BJ (cell line): Measurements from ENCODE around the gene ETFB. TPM values are rescaled to one million over a fixed set of nuclear protein-coding genes. Genes with fewer than 3 reads are reported as not detected.

Experiments used
- CTCF ChIA-PET: fragments of 350-600 bp; formaldehyde crosslinking; extraction: SDS; loops from one replicate; lab custom pipeline; 2021; ENCODE audit warnings: antibody characterized with exemption, inconsistent platforms; lab: Yijun Ruan, JAX
- POLR2A ChIA-PET: fragments of 300-600 bp; sonication (Branson Sonifier 250); formaldehyde crosslinking; extraction: SDS; loops from one replicate; lab custom pipeline; 2021; ENCODE audit warnings: antibody characterized with exemption; lab: Charles Lee
- DNase-seq: peaks from one replicate; pipeline ENCODE4 v3.0.0-alpha.2; 2011; ENCODE audit warnings: low read depth
- H3K27me3 ChIP-seq: 2 replicates; pipeline ENCODE4 v1.6.0; 2011; ENCODE audit warnings: low read length; ENCODE audit not compliant: control insufficient read depth, insufficient read depth
- H3K36me3 ChIP-seq: 2 replicates; pipeline ENCODE4 v1.5.1; 2011; ENCODE audit warnings: low read length; ENCODE audit not compliant: control insufficient read depth, insufficient read depth
- H3K4me3 ChIP-seq: 2 replicates; pipeline ENCODE4 v1.5.1; 2011; ENCODE audit warnings: low read depth, mild to moderate bottlenecking, control low read depth, low read length
- polyA plus RNA-seq: library from polyadenylated mRNA; depleted of rRNA; stranded (reverse); fragments of >200 nt; gene quantifications from 2 replicates; pipeline ENCODE4 v1.2.3, GENCODE V29; 2011
- TF ChIP-seq, protein P1 (sequence below): IDR thresholded peaks from 2 replicates; pipeline ENCODE4 v1.5.1; 2011; ENCODE audit warnings: low read depth, mild to moderate bottlenecking, control low read depth, inconsistent platforms, low read length, moderate library complexity; ENCODE audit not compliant: insufficient read depth

The ETFB gene
- polyA plus RNA-seq, 1 experiment = 149 TPM

DNA sequence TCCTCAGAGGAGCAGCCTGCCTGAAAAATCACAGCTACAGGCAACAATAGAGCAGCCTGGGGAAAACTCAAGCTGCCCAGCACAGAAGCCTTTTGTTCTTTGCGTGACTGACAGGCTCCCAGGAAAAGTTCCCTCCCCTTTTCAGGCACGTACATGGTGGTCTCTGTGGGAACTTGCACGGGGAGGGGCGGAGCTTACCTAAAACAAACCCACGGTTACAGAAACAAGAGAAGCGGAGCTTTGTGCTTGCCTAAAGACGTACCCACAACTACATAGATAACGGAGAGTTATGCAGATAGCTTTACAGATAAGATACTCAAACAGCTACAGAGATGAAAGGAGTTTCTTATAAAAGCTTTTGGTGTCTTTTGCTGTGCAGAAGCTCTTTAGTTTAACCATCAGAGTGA, 11.4 kb downstream of the ETFB start:
- Histone ChIP-seq H3K4me3 (no peak overlapping the region), H3K27me3 (no peaks in the 10 kb centered on the region), H3K36me3 (peaks cover 4% of the 10 kb centered on the region)
- TF ChIP-seq, protein P1, sequence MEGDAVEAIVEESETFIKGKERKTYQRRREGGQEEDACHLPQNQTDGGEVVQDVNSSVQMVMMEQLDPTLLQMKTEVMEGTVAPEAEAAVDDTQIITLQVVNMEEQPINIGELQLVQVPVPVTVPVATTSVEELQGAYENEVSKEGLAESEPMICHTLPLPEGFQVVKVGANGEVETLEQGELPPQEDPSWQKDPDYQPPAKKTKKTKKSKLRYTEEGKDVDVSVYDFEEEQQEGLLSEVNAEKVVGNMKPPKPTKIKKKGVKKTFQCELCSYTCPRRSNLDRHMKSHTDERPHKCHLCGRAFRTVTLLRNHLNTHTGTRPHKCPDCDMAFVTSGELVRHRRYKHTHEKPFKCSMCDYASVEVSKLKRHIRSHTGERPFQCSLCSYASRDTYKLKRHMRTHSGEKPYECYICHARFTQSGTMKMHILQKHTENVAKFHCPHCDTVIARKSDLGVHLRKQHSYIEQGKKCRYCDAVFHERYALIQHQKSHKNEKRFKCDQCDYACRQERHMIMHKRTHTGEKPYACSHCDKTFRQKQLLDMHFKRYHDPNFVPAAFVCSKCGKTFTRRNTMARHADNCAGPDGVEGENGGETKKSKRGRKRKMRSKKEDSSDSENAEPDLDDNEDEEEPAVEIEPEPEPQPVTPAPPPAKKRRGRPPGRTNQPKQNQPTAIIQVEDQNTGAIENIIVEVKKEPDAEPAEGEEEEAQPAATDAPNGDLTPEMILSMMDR = no peak
- POLR2A ChIA-PET = no interaction called here
- no peak for DNase-seq
- CTCF ChIA-PET = no interaction called here

DNA sequence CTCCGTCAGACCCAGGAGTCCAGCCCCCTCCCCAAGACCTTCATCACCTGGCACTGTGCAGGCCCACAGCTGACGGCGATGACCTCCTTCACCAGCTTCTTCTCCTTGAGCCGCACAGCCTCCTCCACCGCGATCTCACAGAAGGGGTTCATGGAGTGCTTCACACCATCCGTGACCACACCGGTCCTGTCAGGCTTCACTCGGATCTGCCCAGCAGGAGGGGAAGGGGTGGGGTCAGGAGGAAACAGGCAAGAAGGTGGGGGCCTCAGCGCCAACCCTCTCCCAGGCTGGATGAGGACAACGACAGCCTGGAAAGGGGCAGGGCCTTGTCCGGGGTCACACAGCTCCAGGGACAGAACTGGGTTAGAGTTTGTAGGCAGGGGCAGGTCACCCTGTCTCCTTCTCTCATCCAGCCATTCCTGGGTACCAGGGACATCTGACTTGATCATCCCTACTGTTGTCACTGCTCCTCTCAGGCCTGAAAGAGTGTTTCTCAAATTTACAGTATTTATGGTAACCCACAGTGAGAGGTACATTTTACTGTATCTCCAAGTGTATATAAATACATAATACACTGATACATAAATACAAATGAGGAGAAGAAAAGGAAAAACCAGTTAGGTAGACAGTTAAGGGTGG, 12.0 kb downstream of the ETFB start:
- ChIA-PET CTCF (no interaction called here), POLR2A (no interaction called here)
- TF ChIP-seq, protein P1 = no peak
- no peak for DNase-seq
- peaks cover 5% of the 10 kb centered on the region for H3K36me3 ChIP-seq
- no peak overlapping the region for H3K4me3 ChIP-seq
- no peaks in the 10 kb centered on the region for H3K27me3 ChIP-seq

DNA sequence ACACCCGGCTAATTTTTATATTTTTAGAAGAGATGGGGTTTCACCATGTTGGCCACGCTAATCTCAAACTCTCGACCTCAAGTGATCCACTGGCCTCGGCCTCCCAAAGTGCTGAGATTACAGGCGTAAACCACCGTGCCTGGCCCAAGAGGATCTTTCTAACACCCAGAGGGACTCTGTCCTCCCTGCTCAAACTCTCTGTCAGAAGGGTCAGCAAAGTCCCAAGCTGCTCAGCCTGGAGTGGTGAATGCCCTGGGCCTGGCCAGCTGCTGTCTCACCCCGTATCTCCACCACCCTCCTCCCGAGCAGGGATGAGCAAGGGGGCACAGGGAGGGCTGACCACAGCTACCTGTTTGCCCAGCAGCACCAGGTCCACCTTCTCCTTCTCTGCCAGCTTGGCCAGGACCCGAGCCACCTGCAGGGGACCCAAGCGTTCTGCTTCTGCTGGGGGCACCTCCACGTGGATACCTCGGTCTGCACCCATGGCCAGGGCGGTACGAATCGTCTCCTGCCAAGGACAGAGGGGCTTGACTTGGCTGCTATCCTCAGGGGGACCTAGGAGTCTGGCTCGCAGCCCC, 13.3 kb downstream of the ETFB start:
- no peak for DNase-seq
- ChIA-PET POLR2A (no interaction called here), CTCF (interaction anchor here (0.6 kb wide), 1 partner anchor 256 kb away, joined by 3 read pairs; no protein-coding TSS in a partner anchor)
- no peak overlapping the region for H3K4me3 ChIP-seq
- H3K27me3 ChIP-seq = no peaks in the 10 kb centered on the region
- H3K36me3 ChIP-seq = peaks cover 5% of the 10 kb centered on the region
- TF ChIP-seq, protein P1 = no peak

DNA sequence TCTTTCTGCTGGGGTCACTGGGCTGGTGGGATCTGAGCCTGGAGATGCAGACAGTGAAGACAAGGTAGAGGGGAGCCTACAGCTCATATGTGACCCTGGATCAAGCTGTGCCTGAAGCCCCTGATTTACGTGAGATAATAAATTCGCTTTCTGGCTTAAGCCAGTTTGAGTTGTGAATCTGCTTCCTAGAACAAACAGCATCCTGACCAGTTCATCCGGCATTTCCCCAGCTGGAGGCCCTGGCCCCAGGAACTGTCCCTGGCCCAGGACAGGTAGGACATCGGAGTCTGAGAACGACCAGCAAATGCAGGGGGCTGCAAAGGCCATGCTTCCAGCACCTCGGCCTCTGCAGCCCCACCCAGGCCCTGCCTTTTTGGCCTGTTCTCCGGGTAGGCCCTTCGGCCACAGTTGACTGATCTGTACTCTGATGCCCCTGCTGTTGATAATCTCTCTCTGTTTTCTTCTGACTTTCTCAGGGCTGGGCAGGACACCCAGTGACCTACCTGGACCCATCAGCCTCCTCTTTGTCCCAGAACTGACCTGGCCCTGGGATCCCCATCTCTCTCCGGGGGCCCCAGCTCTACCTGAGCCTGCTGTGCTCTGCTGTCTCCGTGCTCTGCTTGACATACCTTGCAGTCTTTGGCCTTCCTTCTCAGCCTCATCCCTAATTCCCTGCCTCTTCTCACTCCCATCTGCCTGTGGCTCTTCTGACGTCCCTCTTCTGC, 14.8 kb downstream of the ETFB start:
- ChIA-PET POLR2A (no interaction called here), CTCF (interaction anchor here (1.8 kb wide), 1 partner anchor 10 kb away, joined by 7 read pairs; the partner anchor contains the start of gene VSIG10L)
- H3K36me3 ChIP-seq = peaks cover 13% of the 10 kb centered on the region
- H3K4me3 ChIP-seq = no peak overlapping the region
- TF ChIP-seq, protein P1 = no peak
- H3K27me3 ChIP-seq = no peaks in the 10 kb centered on the region
- DNase-seq = no peak

DNA sequence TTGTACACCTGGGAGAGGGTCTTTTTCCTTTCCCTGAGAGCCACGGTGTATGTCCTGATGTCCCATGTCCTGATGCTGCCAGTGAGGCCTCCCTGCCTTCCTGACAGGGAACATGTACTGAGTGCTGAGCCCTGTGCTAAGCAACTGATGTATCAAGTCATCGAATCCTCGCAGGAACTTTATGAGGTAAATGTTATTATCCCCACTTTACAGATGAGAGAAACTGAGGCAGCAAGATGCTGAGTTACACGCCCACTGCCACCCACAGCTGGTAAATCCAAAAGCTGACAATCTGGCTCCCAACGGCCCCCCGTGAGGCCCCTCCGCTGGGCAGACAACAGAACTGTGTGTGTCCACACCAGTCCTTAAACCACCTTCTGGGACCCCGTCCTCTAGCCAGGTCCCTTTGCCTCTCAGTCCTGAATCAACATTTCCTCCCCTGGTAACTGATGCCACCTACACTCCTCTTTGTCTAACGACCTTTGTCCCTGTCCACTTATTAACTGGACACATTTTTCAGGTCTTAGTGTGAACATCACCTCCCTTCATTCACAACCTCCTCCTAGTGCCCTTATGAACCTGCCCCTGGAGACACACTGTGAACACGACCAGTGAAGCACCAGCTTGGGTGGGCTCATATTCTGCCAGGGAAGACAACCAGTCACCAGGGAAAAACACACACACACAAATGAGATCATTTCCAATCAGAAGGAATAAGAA, 18.8 kb downstream of the ETFB start:
- TF ChIP-seq, protein P1 = no peak
- no peak for DNase-seq
- Histone ChIP-seq H3K4me3 (no peak overlapping the region), H3K27me3 (no peaks in the 10 kb centered on the region), H3K36me3 (peaks cover 18% of the 10 kb centered on the region)
- ChIA-PET CTCF (interaction anchor here (1.4 kb wide), 1 partner anchor 11 kb away, joined by 4 read pairs; no protein-coding TSS in a partner anchor), POLR2A (no interaction called here)
